HL-60 (cell line): ENCODE data around the gene DLG3.

Source experiments
- DNase-seq, 2 experiments: peaks; one replicate each; pipeline ENCODE4 v3.0.0-alpha.2; 2010 to 2020; ENCODE audit warnings: low read depth in 1 of 2, low spot score in 1 of 2
- H3K27ac ChIP-seq: fragments of 250-450 bp; sonication (Bioruptor Pico); replicated peaks from 2 replicates; pipeline ENCODE4 v1.5.1; 2020; ENCODE audit warnings: mild to moderate bottlenecking, moderate library complexity
- H3K27me3 ChIP-seq: fragments of 250-450 bp; sonication (Bioruptor Pico); 2 replicates; pipeline ENCODE4 v1.5.1; 2021; ENCODE audit warnings: mild to moderate bottlenecking, moderate library complexity; ENCODE audit not compliant: insufficient read depth, poor library complexity, severe bottlenecking
- H3K4me3 ChIP-seq: replicated peaks from 2 replicates; pipeline ENCODE4 v1.5.1; 2011; ENCODE audit warnings: mild to moderate bottlenecking, control low read depth, low read length; ENCODE audit not compliant: insufficient read depth
- CTCF ChIP-seq: IDR thresholded peaks from one replicate; pipeline ENCODE4 v1.5.1; 2011; ENCODE audit warnings: low read length, control low read depth, inconsistent platforms; ENCODE audit not compliant: insufficient read depth
- GABPA ChIP-seq: IDR thresholded peaks from 2 replicates; pipeline ENCODE4 v1.6.1; 2012; ENCODE audit warnings: low read depth
- POLR2AphosphoS5 ChIP-seq: IDR thresholded peaks from 2 replicates; pipeline ENCODE4 v1.6.1; 2012; ENCODE audit warnings: low read depth
- REST ChIP-seq: IDR thresholded peaks from 2 replicates; pipeline ENCODE4 v1.6.1; 2012; ENCODE audit warnings: low read depth; ENCODE audit not compliant: insufficient replicate concordance
- SPI1 ChIP-seq: IDR thresholded peaks from 2 replicates; pipeline ENCODE4 v1.6.1; 2012; ENCODE audit warnings: low read depth, mild to moderate bottlenecking, borderline replicate concordance

Gene DLG3

GRCh38 chrX:70525733-70526132, 81.1 kb downstream of the DLG3 start:
- Histone ChIP-seq H3K27ac (no peak overlapping the region), H3K4me3 (no peak overlapping the region), H3K27me3 (no peaks in the 10 kb centered on the region)
- no peak for TF ChIP-seq CTCF
- DNase-seq = no peak

DNA sequence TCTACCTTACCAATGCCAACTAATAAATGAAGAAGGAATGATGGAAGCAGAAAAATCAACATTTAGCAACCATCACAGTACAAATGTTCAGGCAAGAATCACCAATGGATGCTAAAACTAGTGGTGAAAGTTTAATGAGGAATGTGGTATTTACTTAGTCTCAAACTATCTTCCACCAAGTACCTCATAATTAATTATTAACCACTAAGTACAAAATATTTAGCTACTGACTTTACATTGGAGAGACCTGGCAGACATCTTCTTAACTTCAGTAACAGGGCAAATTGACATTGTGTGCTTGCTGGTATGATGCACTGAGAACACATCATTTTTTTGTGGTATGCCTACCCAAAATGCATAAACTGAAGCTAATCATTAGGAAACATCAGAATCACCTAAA, 82.4 kb downstream of the DLG3 start:
- Histone ChIP-seq H3K27me3 (no peaks in the 10 kb centered on the region), H3K4me3 (no peak overlapping the region), H3K27ac (no peak overlapping the region)
- DNase-seq = no peak
- TF ChIP-seq POLR2AphosphoS5 (no peak), REST (no peak), SPI1 (no peak), GABPA (no peak), CTCF (no peak)

DNA sequence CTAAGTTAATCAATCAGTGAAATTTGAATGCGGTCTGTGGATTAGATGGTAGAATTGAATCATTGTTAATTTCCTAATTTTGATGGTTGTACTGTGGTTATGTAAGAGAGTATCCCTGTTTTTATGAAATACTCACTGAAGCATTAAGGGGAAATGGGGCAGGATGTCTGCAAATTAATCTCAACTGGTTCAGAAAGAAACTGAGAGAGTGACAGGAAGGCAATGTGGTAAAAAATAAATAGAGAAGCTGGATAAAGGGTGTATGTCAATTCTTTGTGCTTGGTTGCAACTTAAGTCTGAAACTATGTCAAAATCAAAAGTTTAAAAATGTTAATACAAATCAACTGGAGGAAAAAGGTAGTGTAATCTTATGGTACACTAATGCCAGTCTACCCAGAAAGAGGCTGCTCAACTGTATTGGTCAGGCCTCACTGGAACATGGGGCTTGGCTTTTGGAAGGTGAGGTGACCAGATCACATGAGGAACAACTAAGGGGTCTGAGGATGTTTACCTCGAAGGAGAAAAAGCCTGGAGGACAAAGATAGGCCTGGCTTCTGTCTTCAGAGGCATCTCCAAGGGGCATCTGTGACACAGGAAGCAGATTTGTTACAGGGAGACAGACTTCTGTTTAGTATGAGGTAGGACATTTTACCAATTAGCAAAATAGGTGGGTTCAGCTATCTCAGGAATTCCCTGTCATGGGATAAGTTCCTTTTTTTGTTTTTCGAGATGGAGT, 83.1 kb downstream of the DLG3 start:
- TF ChIP-seq POLR2AphosphoS5 (no peak), GABPA (no peak), CTCF (no peak), SPI1 (no peak), REST (no peak)
- Histone ChIP-seq H3K4me3 (no peak overlapping the region), H3K27me3 (no peaks in the 10 kb centered on the region), H3K27ac (no peak overlapping the region)
- no peak for DNase-seq

DNA sequence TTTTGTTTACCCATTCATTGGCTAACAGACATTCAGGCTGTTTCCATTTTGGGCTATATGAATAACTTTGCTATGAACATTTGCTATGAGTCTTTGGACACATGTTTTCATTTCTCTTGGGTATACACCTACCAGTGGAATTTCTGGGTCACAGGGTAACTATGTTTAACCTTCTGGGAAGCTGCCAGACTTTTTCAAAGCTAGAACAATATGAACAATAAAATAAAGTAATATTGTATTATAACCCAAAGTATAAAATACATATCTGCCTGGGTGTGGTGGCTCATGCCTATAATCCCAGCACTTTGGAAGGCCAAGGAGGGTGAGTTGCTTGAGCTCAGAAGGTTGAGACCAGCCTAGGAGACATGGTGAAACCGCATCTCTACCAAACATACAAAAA, 90.6 kb downstream of the DLG3 start:
- Histone ChIP-seq H3K4me3 (no peak overlapping the region), H3K27me3 (no peaks in the 10 kb centered on the region), H3K27ac (no peak overlapping the region)
- TF ChIP-seq GABPA = no peak
- TF ChIP-seq CTCF = no peak
- TF ChIP-seq POLR2AphosphoS5 = no peak
- TF ChIP-seq REST = no peak
- no peak for TF ChIP-seq SPI1
- DNase-seq = no peak
